CD4-positive, alpha-beta T cell (primary cell): ENCODE data around the gene ZNF827. TPM values are rescaled to one million over a fixed set of nuclear protein-coding genes. Genes with fewer than 3 reads are reported as not detected.
A peak's percentile ranks its signal among the peaks of the same experiment; 100 is the strongest.

ENCODE experiments used
- ATAC-seq: fragments of 200-7000 bp; cut with Tn5 transposase; one replicate; pipeline ENCODE4 v1.10.0; 2022; ENCODE audit warnings: mild to moderate bottlenecking; ENCODE audit not compliant: poor library complexity
- CTCF ChIA-PET: fragments of 350-600 bp; sonication (Branson Sonifier 250); formaldehyde crosslinking; loops from one replicate; lab custom pipeline; 2021; ENCODE audit warnings: antibody characterized with exemption, inconsistent platforms; lab: Charles Lee
- POLR2A ChIA-PET: fragments of 350-600 bp; sonication (Branson Sonifier 250); formaldehyde crosslinking; loops from one replicate; lab custom pipeline; 2021; ENCODE audit warnings: antibody characterized with exemption, inconsistent platforms; lab: Charles Lee
- DNase-seq, 14 experiments: peaks; one replicate each; pipeline ENCODE4 v3.0.0-alpha.2; 2013 to 2020; ENCODE audit warnings: mixed read lengths in 2 of 14
- H3K27ac ChIP-seq, 2 donors: one replicate each; pipeline versions ENCODE4 v1.5.1 to v1.7.0; 2013; ENCODE audit warnings: low read length in 2 of 2, low read depth in 1 of 2, mild to moderate bottlenecking in 1 of 2
- H3K27me3 ChIP-seq, 2 experiments: 1 replicate in 1 of 2; 2 replicates in 1 of 2; pipeline versions ENCODE4 v1.6.1 to v1.7.0; 2013; ENCODE audit warnings: low read length in 2 of 2, control low read depth in 1 of 2, mild to moderate bottlenecking in 1 of 2, moderate library complexity in 1 of 2; ENCODE audit not compliant: insufficient read depth in 2 of 2, control insufficient read depth in 1 of 2
- H3K36me3 ChIP-seq: one replicate; pipeline ENCODE4 v1.6.1; 2013; ENCODE audit warnings: low read length, control low read depth; ENCODE audit not compliant: insufficient read depth
- H3K4me1 ChIP-seq: one replicate; pipeline ENCODE4 v1.6.1; 2013; ENCODE audit warnings: low read length, control low read depth; ENCODE audit not compliant: insufficient read depth
- H3K4me3 ChIP-seq: one replicate; pipeline ENCODE4 v1.5.1; 2013; ENCODE audit warnings: mild to moderate bottlenecking, low read length, moderate library complexity
- H3K9me3 ChIP-seq, 2 experiments: 1 replicate in 1 of 2; 2 replicates in 1 of 2; pipeline versions ENCODE4 v1.6.1 to v1.7.0; 2013; ENCODE audit warnings: low read length in 2 of 2, mild to moderate bottlenecking in 2 of 2, control low read depth in 1 of 2, moderate library complexity in 1 of 2; ENCODE audit not compliant: control insufficient read depth in 1 of 2, insufficient read depth in 1 of 2
- H3K27ac Mint-ChIP-seq: one replicate; pipeline ENCODE4 v1.8.0; 2020; ENCODE audit warnings: mixed read lengths
- H3K27me3 Mint-ChIP-seq: one replicate; pipeline ENCODE4 v1.8.0; 2021; ENCODE audit warnings: mixed read lengths
- H3K36me3 Mint-ChIP-seq: one replicate; pipeline ENCODE4 v1.8.0; 2021; ENCODE audit warnings: low read depth, mixed read lengths
- H3K4me1 Mint-ChIP-seq: one replicate; pipeline ENCODE4 v1.8.0; 2021; ENCODE audit warnings: low read depth, mixed read lengths
- H3K4me3 Mint-ChIP-seq: one replicate; pipeline ENCODE4 v1.8.0; 2020; ENCODE audit warnings: mild to moderate bottlenecking, mixed read lengths
- H3K9me3 Mint-ChIP-seq: one replicate; pipeline ENCODE4 v1.8.0; 2020; ENCODE audit warnings: mixed read lengths
- intact Hi-C, 2 experiments: fragments of 100-400 bp; cut with DNase I in 1 of 2; cut with micrococcal nuclease in 1 of 2; formaldehyde crosslinking; loops; one replicate each; pipeline versions ENCODE4 v1.15.1 to v1.9.0; 2023 to 2025; cut with DNase I, micrococcal nuclease
- total RNA-seq, 174 experiments: library from RNA in 2 of 174; stranded (reverse) in 2 of 174; gene quantifications; one replicate each; pipeline ENCODE4 v1.2.3 and lab custom pipeline; 2021 to 2026
- TF ChIP-seq, protein P1 (sequence below): fragments of 200-600 bp; IDR thresholded peaks from one replicate; pipeline ENCODE4 v1.8.0; 2022; ENCODE audit warnings: antibody characterized with exemption, mild to moderate bottlenecking

Gene ZNF827
- total RNA-seq, 2 experiments from 2014 or later = 13.7 to 14.3 TPM

DNA sequence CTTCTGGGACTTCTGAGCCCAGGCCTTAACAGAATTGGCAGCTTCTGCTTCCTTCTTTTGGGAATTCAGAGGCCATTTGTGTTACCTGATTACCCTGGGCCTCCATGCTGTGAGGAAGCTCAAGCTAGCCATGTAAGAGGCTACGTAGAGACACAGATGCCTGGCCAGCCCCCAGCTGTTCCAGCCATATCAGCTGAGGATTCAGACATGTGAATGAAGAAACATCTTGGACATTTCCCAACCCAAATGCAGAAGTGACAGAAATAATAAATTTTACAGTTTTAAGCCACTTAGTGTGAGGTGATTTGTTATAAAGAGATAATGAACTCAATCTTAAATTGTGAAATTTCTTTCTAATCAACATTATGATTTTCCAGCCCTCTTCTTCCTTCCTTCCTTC lies 18.7 kb upstream of the ZNF827 start:
- Mint-ChIP-seq H3K27ac (no peak overlapping the region), H3K9me3 (no peaks in the 10 kb centered on the region), H3K4me3 (no peak overlapping the region), H3K27me3 (no peaks in the 10 kb centered on the region), H3K36me3 (no peaks in the 10 kb centered on the region), H3K4me1 (no peaks in the 10 kb centered on the region)
- TF ChIP-seq, protein P1, sequence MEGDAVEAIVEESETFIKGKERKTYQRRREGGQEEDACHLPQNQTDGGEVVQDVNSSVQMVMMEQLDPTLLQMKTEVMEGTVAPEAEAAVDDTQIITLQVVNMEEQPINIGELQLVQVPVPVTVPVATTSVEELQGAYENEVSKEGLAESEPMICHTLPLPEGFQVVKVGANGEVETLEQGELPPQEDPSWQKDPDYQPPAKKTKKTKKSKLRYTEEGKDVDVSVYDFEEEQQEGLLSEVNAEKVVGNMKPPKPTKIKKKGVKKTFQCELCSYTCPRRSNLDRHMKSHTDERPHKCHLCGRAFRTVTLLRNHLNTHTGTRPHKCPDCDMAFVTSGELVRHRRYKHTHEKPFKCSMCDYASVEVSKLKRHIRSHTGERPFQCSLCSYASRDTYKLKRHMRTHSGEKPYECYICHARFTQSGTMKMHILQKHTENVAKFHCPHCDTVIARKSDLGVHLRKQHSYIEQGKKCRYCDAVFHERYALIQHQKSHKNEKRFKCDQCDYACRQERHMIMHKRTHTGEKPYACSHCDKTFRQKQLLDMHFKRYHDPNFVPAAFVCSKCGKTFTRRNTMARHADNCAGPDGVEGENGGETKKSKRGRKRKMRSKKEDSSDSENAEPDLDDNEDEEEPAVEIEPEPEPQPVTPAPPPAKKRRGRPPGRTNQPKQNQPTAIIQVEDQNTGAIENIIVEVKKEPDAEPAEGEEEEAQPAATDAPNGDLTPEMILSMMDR = no peak
- ATAC-seq = no peak
- peaks cover 0 to 5% of the 10 kb centered on the region in 2 experiments for H3K9me3 ChIP-seq
- ChIA-PET POLR2A (no interaction called here), CTCF (no interaction called here)
- intact Hi-C loops = loop anchor here (5.0 to 10.0 kb wide), 2 partner anchors 1137 to 1140 kb away; no protein-coding TSS in a partner anchor
- H3K4me1 ChIP-seq = no peaks in the 10 kb centered on the region
- H3K27ac ChIP-seq = no peak overlapping the region
- H3K4me3 ChIP-seq = no peak overlapping the region
- H3K27me3 ChIP-seq = no peaks in the 10 kb centered on the region
- no peak for DNase-seq
- no peaks in the 10 kb centered on the region for H3K36me3 ChIP-seq

DNA sequence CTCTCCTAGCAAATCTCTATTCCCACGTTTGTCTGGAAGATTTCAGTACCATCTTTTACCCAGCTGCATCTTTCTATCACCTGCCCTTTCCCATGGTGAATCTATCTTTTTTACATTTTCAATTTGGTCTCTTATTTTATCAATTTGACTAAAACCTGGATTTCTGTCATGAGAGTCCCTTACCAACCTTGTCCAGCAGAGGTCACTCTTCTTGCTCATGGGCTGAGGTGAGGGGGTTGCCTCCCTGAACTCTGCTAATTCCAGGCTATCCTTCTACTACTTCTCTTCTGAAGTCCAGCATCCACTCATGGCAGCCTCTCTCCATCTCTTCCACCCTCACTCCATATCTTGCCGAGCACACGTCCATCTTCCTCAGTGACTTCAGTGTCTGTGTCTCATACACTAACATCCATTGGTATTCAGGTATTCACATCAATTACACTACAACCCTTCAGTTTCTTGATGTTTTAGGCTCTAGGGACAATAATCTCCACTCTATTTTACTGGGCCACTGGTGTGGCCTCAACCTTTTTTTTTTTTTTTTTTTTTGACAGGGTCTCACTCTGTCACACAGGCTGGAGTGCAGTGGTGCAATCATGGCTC lies 17.8 kb upstream of the ZNF827 start:
- Mint-ChIP-seq H3K36me3 (no peaks in the 10 kb centered on the region), H3K27ac (no peak overlapping the region), H3K4me1 (no peaks in the 10 kb centered on the region), H3K4me3 (no peak overlapping the region), H3K27me3 (no peaks in the 10 kb centered on the region), H3K9me3 (no peaks in the 10 kb centered on the region)
- POLR2A ChIA-PET = interaction anchor here (0.7 kb wide), 1 partner anchor 22 kb away, joined by 3 read pairs; no protein-coding TSS in a partner anchor
- DNase-seq = peak in 10 of 14 experiments; percentile 4 to 69 (median 18)
- Histone ChIP-seq H3K36me3 (no peaks in the 10 kb centered on the region), H3K27ac (no peak overlapping the region), H3K9me3 (peaks cover 0 to 5% of the 10 kb centered on the region in 2 experiments), H3K4me1 (no peaks in the 10 kb centered on the region), H3K4me3 (no peak overlapping the region), H3K27me3 (no peaks in the 10 kb centered on the region)
- TF ChIP-seq, protein P1 = peak; percentile 77
- CTCF ChIA-PET = interaction anchor here (0.8 to 1.4 kb wide), 2 partner anchors 17 to 139 kb away, joined by 3 to 4 read pairs; no protein-coding TSS in a partner anchor
- peak; percentile 68 for ATAC-seq
- intact Hi-C loops = loop anchor here (5.0 to 10.0 kb wide), 2 partner anchors 1138 to 1141 kb away; no protein-coding TSS in a partner anchor

DNA sequence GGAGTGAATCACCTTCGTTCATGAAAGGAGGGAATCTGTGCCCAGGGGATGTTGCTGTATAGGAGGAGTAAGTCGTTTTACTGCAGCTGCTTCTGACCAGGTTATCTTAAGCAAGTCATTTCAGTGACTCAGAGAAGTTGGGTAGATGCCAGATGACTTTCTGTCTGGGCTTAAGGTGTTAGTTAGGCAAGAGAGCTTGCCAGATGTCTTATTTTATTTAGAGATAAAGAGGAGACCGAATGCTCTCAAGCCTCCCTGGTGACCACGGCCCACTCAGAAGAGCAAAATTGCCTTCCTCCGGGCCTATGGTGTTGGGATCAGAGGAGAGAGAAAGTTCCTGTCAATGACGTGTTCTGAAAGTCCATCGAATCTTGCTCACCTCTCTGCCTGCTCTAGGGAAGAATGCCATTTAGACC lies 16.3 kb upstream of the ZNF827 start:
- Histone ChIP-seq H3K27me3 (no peaks in the 10 kb centered on the region), H3K27ac (no peak overlapping the region), H3K36me3 (no peaks in the 10 kb centered on the region), H3K9me3 (peaks cover 0 to 5% of the 10 kb centered on the region in 2 experiments), H3K4me1 (no peaks in the 10 kb centered on the region), H3K4me3 (no peak overlapping the region)
- Mint-ChIP-seq H3K4me3 (no peak overlapping the region), H3K27ac (no peak overlapping the region), H3K4me1 (no peaks in the 10 kb centered on the region), H3K9me3 (no peaks in the 10 kb centered on the region), H3K36me3 (no peaks in the 10 kb centered on the region), H3K27me3 (peaks cover 11% of the 10 kb centered on the region)
- TF ChIP-seq, protein P1 = no peak
- no peak for DNase-seq
- ChIA-PET CTCF (no interaction called here), POLR2A (no interaction called here)
- ATAC-seq = no peak
- intact Hi-C loops = loop anchor here (5.0 to 10.0 kb wide), 2 partner anchors 1140 to 1142 kb away; no protein-coding TSS in a partner anchor
